ENCODE results near the gene PTPRQ. TPM values are rescaled to one million over a fixed set of nuclear protein-coding genes. Genes with fewer than 3 reads are reported as not detected.

Gene PTPRQ
- total and polyA plus RNA-seq, 9 of the 15 experiments (the other 6 are each of a cell fraction or from before 2014, with no cell fraction given) = not detected

GRCh38 chr12:80539029-80539428, 95.0 kb downstream of the PTPRQ start (continued):
- TF ChIP-seq, protein P1, sequence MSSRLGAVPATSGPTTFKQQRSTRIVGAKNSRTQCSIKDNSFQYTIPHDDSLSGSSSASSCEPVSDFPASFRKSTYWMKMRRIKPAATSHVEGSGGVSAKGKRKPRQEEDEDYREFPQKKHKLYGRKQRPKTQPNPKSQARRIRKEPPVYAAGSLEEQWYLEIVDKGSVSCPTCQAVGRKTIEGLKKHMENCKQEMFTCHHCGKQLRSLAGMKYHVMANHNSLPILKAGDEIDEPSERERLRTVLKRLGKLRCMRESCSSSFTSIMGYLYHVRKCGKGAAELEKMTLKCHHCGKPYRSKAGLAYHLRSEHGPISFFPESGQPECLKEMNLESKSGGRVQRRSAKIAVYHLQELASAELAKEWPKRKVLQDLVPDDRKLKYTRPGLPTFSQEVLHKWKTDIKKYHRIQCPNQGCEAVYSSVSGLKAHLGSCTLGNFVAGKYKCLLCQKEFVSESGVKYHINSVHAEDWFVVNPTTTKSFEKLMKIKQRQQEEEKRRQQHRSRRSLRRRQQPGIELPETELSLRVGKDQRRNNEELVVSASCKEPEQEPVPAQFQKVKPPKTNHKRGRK (tag; IDR thresholded peaks at IDR 0.05) = no peak
- TF ChIP-seq ELF1 (tag; IDR thresholded peaks at IDR 0.05) = no peak
- TF ChIP-seq SMARCA4 (IDR thresholded peaks at IDR 0.05) = no peak
- no peak for TF ChIP-seq U2AF1 (optimal IDR thresholded peaks at IDR 0.05; ENCODE audit: low read depth, low read length)
- TF ChIP-seq ZNF134 (CRISPR knock-in tag; conservative IDR thresholded peaks at IDR 0.05) = no peak
- no peak for TF ChIP-seq EP400 (IDR thresholded peaks at IDR 0.05)
- TF ChIP-seq FOXP4 (CRISPR knock-in tag; IDR thresholded peaks at IDR 0.05; ENCODE audit: borderline replicate concordance) = no peak
- no peak for TF ChIP-seq AFF1 (IDR thresholded peaks at IDR 0.05; ENCODE audit: low read depth in 1 of 2, partially characterized antibody in 2 of 2)
- TF ChIP-seq TOE1 (IDR thresholded peaks at IDR 0.05; ENCODE audit: borderline replicate concordance) = no peak
- no peak for TF ChIP-seq TOE1 (CRISPR knock-in tag; IDR thresholded peaks at IDR 0.05; ENCODE audit: borderline replicate concordance, low read depth)
- TF ChIP-seq MED1 (CRISPR knock-in tag; IDR thresholded peaks at IDR 0.05; ENCODE audit: borderline replicate concordance) = no peak
- TF ChIP-seq ATF1 (CRISPR knock-in tag; IDR thresholded peaks at IDR 0.05) = no peak
- TF ChIP-seq ATF1 (tag; IDR thresholded peaks at IDR 0.05) = no peak
- TF ChIP-seq MYNN (IDR thresholded peaks at IDR 0.05) = no peak
- TF ChIP-seq MYNN (CRISPR knock-in tag; IDR thresholded peaks at IDR 0.05) = no peak

Data from K562 (cell line).